ENCODE measurements around the gene ITPR1.

The ITPR1 gene

GRCh38 chr3:4825436-4826236 lies 332.5 kb downstream of the ITPR1 start:
- peak overlapping the region; percentile 61 for H3K4me3 Mint-ChIP-seq
- ATAC-seq (no peak), DNase-seq (ENCODE audit: low spot score in 2 of 2) (no peak)
- peaks cover 96% of the 10 kb centered on the region for H3K4me1 Mint-ChIP-seq
- H3K36me3 Mint-ChIP-seq = peaks cover 91% of the 10 kb centered on the region
- H3K9me3 Mint-ChIP-seq = peaks cover 3% of the 10 kb centered on the region
- H3K27ac Mint-ChIP-seq = peak overlapping the region; percentile 99

GRCh38 chr3:4826237-4827100 lies 333.3 kb downstream of the ITPR1 start:
- H3K36me3 Mint-ChIP-seq = peaks cover 91% of the 10 kb centered on the region
- DNase-seq (ENCODE audit: low spot score in 2 of 2) (no peak), ATAC-seq (no peak)
- H3K4me3 Mint-ChIP-seq = peak overlapping the region; percentile 61
- peaks cover 96% of the 10 kb centered on the region for H3K4me1 Mint-ChIP-seq
- peaks cover 3% of the 10 kb centered on the region for H3K9me3 Mint-ChIP-seq
- peak overlapping the region; percentile 99 for H3K27ac Mint-ChIP-seq

GRCh38 chr3:4827767-4828166 lies 334.6 kb downstream of the ITPR1 start:
- no peak for ATAC-seq
- Mint-ChIP-seq H3K36me3 (peaks cover 91% of the 10 kb centered on the region), H3K27ac (peak overlapping the region; percentile 99), H3K4me1 (peaks cover 95% of the 10 kb centered on the region), H3K4me3 (no peak overlapping the region), H3K9me3 (peaks cover 3% of the 10 kb centered on the region)
- DNase-seq (ENCODE audit: low spot score in 2 of 2) = no peak

- DNase-seq (ENCODE audit: low spot score in 2 of 2) (no peak), ATAC-seq (no peak)
- H3K27ac Mint-ChIP-seq = peak overlapping the region; percentile 99
- peak overlapping the region; percentile 81 for H3K4me3 Mint-ChIP-seq
- H3K4me1 Mint-ChIP-seq = peaks cover 95% of the 10 kb centered on the region
- peaks cover under 1% of the 10 kb centered on the region for H3K9me3 Mint-ChIP-seq
- peaks cover 91% of the 10 kb centered on the region for H3K36me3 Mint-ChIP-seq
Measured at GRCh38 chr3:4828279-4829030, 335.3 kb downstream of the ITPR1 start.

- peak overlapping the region; percentile 99 for H3K27ac Mint-ChIP-seq
- peaks cover 91% of the 10 kb centered on the region for H3K36me3 Mint-ChIP-seq
- ATAC-seq (peak; percentile 63), DNase-seq (ENCODE audit: low spot score in 2 of 2) (no peak)
- no peaks in the 10 kb centered on the region for H3K9me3 Mint-ChIP-seq
- H3K4me1 Mint-ChIP-seq = peaks cover 95% of the 10 kb centered on the region
- peak overlapping the region; percentile 81 for H3K4me3 Mint-ChIP-seq
Measured at GRCh38 chr3:4829031-4829394, 335.9 kb downstream of the ITPR1 start.

GRCh38 chr3:4830586-4830914 lies 337.4 kb downstream of the ITPR1 start:
- ATAC-seq (no peak), DNase-seq (ENCODE audit: low spot score in 2 of 2) (no peak)
- peak overlapping the region; percentile 99 for H3K27ac Mint-ChIP-seq
- no peaks in the 10 kb centered on the region for H3K9me3 Mint-ChIP-seq
- H3K4me3 Mint-ChIP-seq = peak overlapping the region; percentile 81
- H3K4me1 Mint-ChIP-seq = peaks cover 95% of the 10 kb centered on the region
- peaks cover 93% of the 10 kb centered on the region for H3K36me3 Mint-ChIP-seq

GRCh38 chr3:4831580-4831950 lies 338.4 kb downstream of the ITPR1 start:
- ATAC-seq (peak; percentile 23), DNase-seq (ENCODE audit: low spot score in 2 of 2) (no peak)
- Mint-ChIP-seq H3K4me1 (peaks cover 95% of the 10 kb centered on the region), H3K36me3 (peaks cover 99% of the 10 kb centered on the region), H3K27ac (peak overlapping the region; percentile 99), H3K4me3 (peak overlapping the region; percentile 81), H3K9me3 (no peaks in the 10 kb centered on the region)

GRCh38 chr3:4833471-4833870 lies 340.3 kb downstream of the ITPR1 start:
- no peak for ATAC-seq
- Mint-ChIP-seq H3K4me3 (peak overlapping the region; percentile 62), H3K4me1 (peaks cover 95% of the 10 kb centered on the region), H3K9me3 (no peaks in the 10 kb centered on the region), H3K27ac (peak overlapping the region; percentile 93), H3K36me3 (peaks cover 99% of the 10 kb centered on the region)
- peak in 1 of 2 donors; percentile 48 for DNase-seq (ENCODE audit: low spot score in 2 of 2)

GRCh38 chr3:4834403-4834866 lies 341.3 kb downstream of the ITPR1 start:
- ATAC-seq (peak; percentile 79), DNase-seq (ENCODE audit: low spot score in 2 of 2) (peak; percentile 59 to 89)
- H3K4me1 Mint-ChIP-seq = peaks cover 89% of the 10 kb centered on the region
- H3K9me3 Mint-ChIP-seq = no peaks in the 10 kb centered on the region
- peak overlapping the region; percentile 93 for H3K27ac Mint-ChIP-seq
- H3K36me3 Mint-ChIP-seq = peaks cover 99% of the 10 kb centered on the region
- H3K4me3 Mint-ChIP-seq = peak overlapping the region; percentile 62

- Mint-ChIP-seq H3K9me3 (no peaks in the 10 kb centered on the region), H3K4me3 (peak overlapping the region; percentile 62), H3K27ac (peak overlapping the region; percentile 93), H3K4me1 (peaks cover 82% of the 10 kb centered on the region), H3K36me3 (peaks cover 99% of the 10 kb centered on the region)
- peak in 1 of 2 donors; percentile 63 for DNase-seq (ENCODE audit: low spot score in 2 of 2)
- ATAC-seq = no peak
Measured at GRCh38 chr3:4835616-4836043, 342.5 kb downstream of the ITPR1 start.

GRCh38 chr3:4836516-4836915 lies 343.4 kb downstream of the ITPR1 start:
- Mint-ChIP-seq H3K36me3 (peaks cover 98% of the 10 kb centered on the region), H3K4me1 (peaks cover 82% of the 10 kb centered on the region), H3K9me3 (no peaks in the 10 kb centered on the region), H3K27ac (peak overlapping the region; percentile 93), H3K4me3 (peak overlapping the region; percentile 62)
- no peak for ATAC-seq
- no peak for DNase-seq (ENCODE audit: low spot score in 2 of 2)

- peaks cover 84% of the 10 kb centered on the region for H3K4me1 Mint-ChIP-seq
- H3K4me3 Mint-ChIP-seq = peak overlapping the region; percentile 62
- H3K9me3 Mint-ChIP-seq = no peaks in the 10 kb centered on the region
- DNase-seq (ENCODE audit: low spot score in 2 of 2) (no peak), ATAC-seq (no peak)
- peaks cover 98% of the 10 kb centered on the region for H3K36me3 Mint-ChIP-seq
- peak overlapping the region; percentile 93 for H3K27ac Mint-ChIP-seq
Measured at GRCh38 chr3:4837374-4837930, 344.3 kb downstream of the ITPR1 start.

GRCh38 chr3:4838621-4839022 lies 345.5 kb downstream of the ITPR1 start:
- Mint-ChIP-seq H3K4me1 (peaks cover 84% of the 10 kb centered on the region), H3K4me3 (no peak overlapping the region), H3K27ac (peak overlapping the region; percentile 40)

GRCh38 chr3:4839278-4839677 lies 346.1 kb downstream of the ITPR1 start:
- no peak overlapping the region for H3K27ac Mint-ChIP-seq
- H3K36me3 Mint-ChIP-seq = peaks cover 98% of the 10 kb centered on the region
- no peak overlapping the region for H3K4me3 Mint-ChIP-seq
- DNase-seq (ENCODE audit: low spot score in 2 of 2) (no peak), ATAC-seq (no peak)
- no peaks in the 10 kb centered on the region for H3K9me3 Mint-ChIP-seq
- H3K4me1 Mint-ChIP-seq = peaks cover 84% of the 10 kb centered on the region

More at GRCh38 chr3:4838621-4839022, 345.5 kb downstream of the ITPR1 start:
- Mint-ChIP-seq H3K36me3 (peaks cover 98% of the 10 kb centered on the region), H3K9me3 (no peaks in the 10 kb centered on the region)
- DNase-seq (ENCODE audit: low spot score in 2 of 2) (no peak), ATAC-seq (no peak)

- peak overlapping the region; percentile 56 for H3K4me3 Mint-ChIP-seq
- no peak for ATAC-seq
- peaks cover 83% of the 10 kb centered on the region for H3K4me1 Mint-ChIP-seq
- no peak for DNase-seq (ENCODE audit: low spot score in 2 of 2)
- peak overlapping the region; percentile 95 for H3K27ac Mint-ChIP-seq
- no peaks in the 10 kb centered on the region for H3K9me3 Mint-ChIP-seq
- peaks cover 99% of the 10 kb centered on the region for H3K36me3 Mint-ChIP-seq
Measured at GRCh38 chr3:4841225-4841624, 348.1 kb downstream of the ITPR1 start.
